SK-N-SH treated with all-trans-retinoic acid at 6 μM for 48 hours (cell line): ENCODE data around the gene MEF2B.

Experiments used
- ATAC-seq: fragments of 200-7000 bp; cut with Tn5 transposase; 3 replicates; pipeline ENCODE4 v1.9.1; 2020; ENCODE audit warnings: mild to moderate bottlenecking, moderate library complexity
- ARNTL ChIP-seq: fragments of 450-650 bp; formaldehyde crosslinking; IDR thresholded peaks from 2 replicates; pipeline ENCODE4 v1.5.0; 2020; ENCODE audit warnings: low read depth, mild to moderate bottlenecking, moderate library complexity, borderline replicate concordance
- BACH2 ChIP-seq: fragments of 250-450 bp; sonication (Bioruptor Pico); IDR thresholded peaks from 2 replicates; pipeline ENCODE4 v1.9.0; 2021; ENCODE audit warnings: mild to moderate bottlenecking, borderline replicate concordance
- CREB5 ChIP-seq: fragments of 250-450 bp; sonication (Bioruptor Pico); IDR thresholded peaks from 2 replicates; pipeline ENCODE4 v1.5.1; 2020; ENCODE audit warnings: low read depth, mild to moderate bottlenecking, moderate library complexity
- CSRNP3 ChIP-seq: fragments of 250-450 bp; sonication (Bioruptor Pico); IDR thresholded peaks from 2 replicates; pipeline ENCODE4 v1.5.1; 2021; ENCODE audit warnings: mild to moderate bottlenecking, moderate library complexity
- ESRRG ChIP-seq: fragments of 250-450 bp; sonication (Bioruptor Pico); IDR thresholded peaks from 2 replicates; pipeline ENCODE4 v1.6.1; 2021; ENCODE audit warnings: mild to moderate bottlenecking
- ISL1 ChIP-seq: fragments of 250-450 bp; sonication (Bioruptor Pico); IDR thresholded peaks from 2 replicates; pipeline ENCODE4 v2.1.2; 2022; ENCODE audit warnings: mild to moderate bottlenecking, moderate library complexity
- POU6F1 ChIP-seq: fragments of 250-450 bp; sonication (Bioruptor Pico); IDR thresholded peaks from 2 replicates; pipeline ENCODE4 v1.8.0; 2021; ENCODE audit warnings: low read depth, mild to moderate bottlenecking, moderate library complexity, borderline replicate concordance
- PPARA ChIP-seq: fragments of 250-450 bp; sonication (Bioruptor Pico); IDR thresholded peaks from 2 replicates; pipeline ENCODE4 v1.5.0; 2020; ENCODE audit warnings: mild to moderate bottlenecking, borderline replicate concordance
- SNAI2 ChIP-seq: fragments of 250-450 bp; sonication (Bioruptor Pico); IDR thresholded peaks from 2 replicates; pipeline ENCODE4 v1.5.0; 2020; ENCODE audit warnings: mild to moderate bottlenecking, moderate library complexity
- TCF4 ChIP-seq: fragments of 250-450 bp; sonication (Bioruptor Pico); IDR thresholded peaks from 2 replicates; pipeline ENCODE4 v1.8.0; 2021; ENCODE audit warnings: mild to moderate bottlenecking, moderate library complexity, borderline replicate concordance
- TSHZ2 ChIP-seq: fragments of 250-450 bp; sonication (Bioruptor Pico); IDR thresholded peaks from 2 replicates; pipeline ENCODE4 v1.5.0; 2020; ENCODE audit warnings: mild to moderate bottlenecking, moderate library complexity
- ZC3H10 ChIP-seq: fragments of 250-450 bp; sonication (Bioruptor Pico); IDR thresholded peaks from 2 replicates; pipeline ENCODE4 v1.5.1; 2021; ENCODE audit warnings: mild to moderate bottlenecking, moderate library complexity
- ZFP3 ChIP-seq: fragments of 250-450 bp; sonication (Bioruptor Pico); IDR thresholded peaks from 2 replicates; pipeline ENCODE4 v1.5.0; 2020; ENCODE audit warnings: mild to moderate bottlenecking, moderate library complexity
- ZFP30 ChIP-seq: fragments of 450-650 bp; formaldehyde crosslinking; IDR thresholded peaks from 2 replicates; pipeline ENCODE4 v1.5.0; 2022; ENCODE audit warnings: mild to moderate bottlenecking, moderate library complexity
- ZNF565 ChIP-seq: fragments of 450-650 bp; formaldehyde crosslinking; conservative IDR thresholded peaks from 2 replicates; pipeline ENCODE4 v1.5.0; 2020; ENCODE audit warnings: low read depth, mild to moderate bottlenecking, moderate library complexity
- ZNF70 ChIP-seq: fragments of 450-650 bp; formaldehyde crosslinking; IDR thresholded peaks from 2 replicates; pipeline ENCODE4 v1.5.0; 2020; ENCODE audit warnings: mild to moderate bottlenecking, moderate library complexity
- ZNF8 ChIP-seq: fragments of 450-650 bp; formaldehyde crosslinking; IDR thresholded peaks from 2 replicates; pipeline ENCODE4 v1.5.0; 2020; ENCODE audit warnings: mild to moderate bottlenecking, moderate library complexity
- TF ChIP-seq, protein P1 (sequence below): fragments of 250-450 bp; sonication (Bioruptor Pico); IDR thresholded peaks from 2 replicates; pipeline ENCODE4 v1.8.0; 2020; ENCODE audit warnings: mild to moderate bottlenecking, moderate library complexity, borderline replicate concordance

Gene MEF2B

GRCh38 chr19:19145684-19146608, 24.1 kb downstream of the MEF2B start (continued):
- TF ChIP-seq ESRRG (no peak), ISL1 (CRISPR knock-in tag) (no peak), ZFP3 (CRISPR knock-in tag) (no peak)

- ATAC-seq: no peak
- no peak for TF ChIP-seq ZFP30
Measured at GRCh38 chr19:19145281-19145680, 24.8 kb downstream of the MEF2B start.

GRCh38 chr19:19142347-19142746, 27.7 kb downstream of the MEF2B start:
- TF ChIP-seq ZNF565 (CRISPR knock-in tag) (no peak), ZNF8 (CRISPR knock-in tag) (no peak), POU6F1 (CRISPR knock-in tag) (no peak)
- no peak for ATAC-seq

DNA sequence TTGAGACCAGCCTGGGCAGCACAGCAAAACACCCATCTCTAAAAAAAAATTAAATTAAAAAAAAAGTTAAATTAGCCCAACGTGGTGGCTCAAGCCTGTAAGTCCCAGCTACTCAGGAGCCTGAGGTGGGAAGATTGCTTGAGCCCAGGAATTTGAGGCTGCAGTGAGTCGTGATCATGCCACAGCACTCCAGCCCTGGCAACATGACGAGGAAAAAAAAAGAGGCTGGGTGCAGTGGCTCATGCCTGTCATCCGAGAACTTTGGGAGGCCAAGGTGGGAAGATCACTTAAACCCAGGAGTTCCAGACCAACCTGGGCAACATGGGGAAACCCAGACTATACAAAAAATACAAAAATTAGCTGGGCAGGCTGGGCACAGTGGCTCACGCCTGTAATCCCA, 29.6 kb downstream of the MEF2B start:
- TF ChIP-seq ZNF70 (CRISPR knock-in tag) (no peak), ZNF565 (CRISPR knock-in tag) (no peak), ZC3H10 (CRISPR knock-in tag) (no peak), PPARA (CRISPR knock-in tag) (no peak), ISL1 (CRISPR knock-in tag) (no peak), ESRRG (no peak), TSHZ2 (CRISPR knock-in tag) (no peak), BACH2 (CRISPR knock-in tag) (no peak), CSRNP3 (CRISPR knock-in tag) (no peak), SNAI2 (CRISPR knock-in tag) (no peak), ARNTL (CRISPR knock-in tag) (no peak), CREB5 (no peak), TCF4 (CRISPR knock-in tag) (no peak)
- TF ChIP-seq, protein P1, sequence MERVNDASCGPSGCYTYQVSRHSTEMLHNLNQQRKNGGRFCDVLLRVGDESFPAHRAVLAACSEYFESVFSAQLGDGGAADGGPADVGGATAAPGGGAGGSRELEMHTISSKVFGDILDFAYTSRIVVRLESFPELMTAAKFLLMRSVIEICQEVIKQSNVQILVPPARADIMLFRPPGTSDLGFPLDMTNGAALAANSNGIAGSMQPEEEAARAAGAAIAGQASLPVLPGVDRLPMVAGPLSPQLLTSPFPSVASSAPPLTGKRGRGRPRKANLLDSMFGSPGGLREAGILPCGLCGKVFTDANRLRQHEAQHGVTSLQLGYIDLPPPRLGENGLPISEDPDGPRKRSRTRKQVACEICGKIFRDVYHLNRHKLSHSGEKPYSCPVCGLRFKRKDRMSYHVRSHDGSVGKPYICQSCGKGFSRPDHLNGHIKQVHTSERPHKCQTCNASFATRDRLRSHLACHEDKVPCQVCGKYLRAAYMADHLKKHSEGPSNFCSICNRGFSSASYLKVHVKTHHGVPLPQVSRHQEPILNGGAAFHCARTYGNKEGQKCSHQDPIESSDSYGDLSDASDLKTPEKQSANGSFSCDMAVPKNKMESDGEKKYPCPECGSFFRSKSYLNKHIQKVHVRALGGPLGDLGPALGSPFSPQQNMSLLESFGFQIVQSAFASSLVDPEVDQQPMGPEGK (CRISPR knock-in tag): no peak
- TF ChIP-seq, all 23 proteins: peak for 0
- ATAC-seq: peak; percentile 4; the same call in 1 of the 3 replicates
